Choroid plexus epithelial cell (primary cell): ENCODE data around the gene MYO3A.

Source experiments
- DNase-seq: peaks from one replicate; pipeline ENCODE4 v3.0.0-alpha.2; 2010; ENCODE audit warnings: low read depth
- H3K4me3 ChIP-seq: 2 replicates; pipeline ENCODE4 v1.5.1; 2011; ENCODE audit warnings: low read depth, mild to moderate bottlenecking, control low read depth, low read length, moderate library complexity
- TF ChIP-seq, protein P1 (sequence below): conservative IDR thresholded peaks from 2 replicates; pipeline ENCODE4 v1.5.1; 2011; ENCODE audit warnings: low read depth, mild to moderate bottlenecking, control low read depth, inconsistent platforms, low read length, moderate library complexity

The MYO3A gene

DNA sequence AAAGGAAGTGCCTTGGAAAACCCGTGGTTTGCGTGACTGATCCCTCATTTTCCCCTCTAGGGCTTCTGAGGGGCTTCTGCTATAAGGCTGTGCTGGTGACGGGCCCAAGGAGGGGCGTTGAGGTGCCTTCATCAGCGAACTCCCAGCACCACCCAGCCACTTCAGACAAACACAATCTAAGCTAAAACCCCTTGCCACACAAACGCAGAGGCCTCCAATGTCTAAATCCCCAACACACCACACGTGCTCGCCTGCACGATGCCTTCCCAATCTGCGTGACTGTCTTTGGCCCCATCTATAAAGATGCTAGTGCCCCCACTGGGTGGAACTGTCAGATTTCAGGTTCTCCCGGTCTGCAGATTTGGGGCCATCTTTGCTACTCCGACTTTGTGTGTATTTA is 278.5 kb downstream of the MYO3A start:
- TF ChIP-seq, protein P1, sequence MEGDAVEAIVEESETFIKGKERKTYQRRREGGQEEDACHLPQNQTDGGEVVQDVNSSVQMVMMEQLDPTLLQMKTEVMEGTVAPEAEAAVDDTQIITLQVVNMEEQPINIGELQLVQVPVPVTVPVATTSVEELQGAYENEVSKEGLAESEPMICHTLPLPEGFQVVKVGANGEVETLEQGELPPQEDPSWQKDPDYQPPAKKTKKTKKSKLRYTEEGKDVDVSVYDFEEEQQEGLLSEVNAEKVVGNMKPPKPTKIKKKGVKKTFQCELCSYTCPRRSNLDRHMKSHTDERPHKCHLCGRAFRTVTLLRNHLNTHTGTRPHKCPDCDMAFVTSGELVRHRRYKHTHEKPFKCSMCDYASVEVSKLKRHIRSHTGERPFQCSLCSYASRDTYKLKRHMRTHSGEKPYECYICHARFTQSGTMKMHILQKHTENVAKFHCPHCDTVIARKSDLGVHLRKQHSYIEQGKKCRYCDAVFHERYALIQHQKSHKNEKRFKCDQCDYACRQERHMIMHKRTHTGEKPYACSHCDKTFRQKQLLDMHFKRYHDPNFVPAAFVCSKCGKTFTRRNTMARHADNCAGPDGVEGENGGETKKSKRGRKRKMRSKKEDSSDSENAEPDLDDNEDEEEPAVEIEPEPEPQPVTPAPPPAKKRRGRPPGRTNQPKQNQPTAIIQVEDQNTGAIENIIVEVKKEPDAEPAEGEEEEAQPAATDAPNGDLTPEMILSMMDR: no peak
- H3K4me3 ChIP-seq: no peak overlapping the region
- DNase-seq: no peak

DNA sequence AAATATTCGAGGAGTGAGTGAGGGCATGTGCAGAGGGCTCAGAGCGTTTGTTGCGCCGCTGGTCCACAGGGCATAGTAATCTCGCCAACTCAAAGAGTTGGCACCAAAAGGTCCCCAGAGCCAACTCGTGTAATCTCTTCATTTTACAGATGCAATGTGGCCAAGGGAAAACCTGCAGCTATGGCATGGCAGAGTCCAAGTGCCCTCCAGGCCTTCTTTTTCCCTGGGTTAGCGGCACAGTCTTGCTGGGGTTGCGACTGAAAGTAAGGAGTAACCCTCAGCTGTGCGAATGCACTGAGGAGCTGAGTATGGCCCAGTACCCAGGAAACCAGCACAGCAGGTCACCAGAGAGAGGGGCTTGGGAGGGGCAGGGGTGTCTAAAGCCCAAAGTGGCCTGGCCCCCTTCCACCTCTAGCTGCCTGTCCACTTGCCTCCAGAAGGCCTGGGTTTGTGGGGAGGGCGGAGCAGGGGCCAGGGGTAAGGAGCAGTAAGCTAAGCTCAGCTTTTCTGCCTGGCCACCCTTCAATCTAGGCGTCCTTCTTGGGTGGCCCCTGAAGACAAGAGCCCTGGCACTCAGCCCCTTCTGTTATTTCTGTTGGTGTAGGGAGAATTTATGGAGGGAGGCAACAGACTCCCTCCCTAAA is 279.2 kb downstream of the MYO3A start:
- DNase-seq: no peak
- TF ChIP-seq, protein P1: no peak
- no peak overlapping the region for H3K4me3 ChIP-seq

DNA sequence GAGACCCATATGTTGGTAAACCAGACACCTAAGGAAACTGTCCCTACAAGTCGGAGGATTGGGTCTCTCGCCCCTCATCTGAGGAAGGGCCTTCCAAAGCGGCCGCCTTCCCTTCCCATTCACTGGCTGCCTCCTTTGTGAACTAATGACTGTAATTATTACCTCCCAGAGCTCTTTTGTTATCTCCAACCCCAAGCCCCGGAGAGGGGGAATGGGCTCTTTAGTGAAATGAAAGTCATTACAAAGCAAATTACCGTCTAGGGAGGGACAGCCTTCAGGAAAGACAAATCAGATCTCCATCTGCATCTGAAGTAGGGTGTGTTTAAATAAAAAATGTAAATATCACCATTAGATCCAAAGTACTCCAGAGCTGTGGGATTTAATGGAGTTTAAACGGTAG is 280.0 kb downstream of the MYO3A start:
- no peak overlapping the region for H3K4me3 ChIP-seq
- TF ChIP-seq, protein P1: no peak
- DNase-seq: no peak

DNA sequence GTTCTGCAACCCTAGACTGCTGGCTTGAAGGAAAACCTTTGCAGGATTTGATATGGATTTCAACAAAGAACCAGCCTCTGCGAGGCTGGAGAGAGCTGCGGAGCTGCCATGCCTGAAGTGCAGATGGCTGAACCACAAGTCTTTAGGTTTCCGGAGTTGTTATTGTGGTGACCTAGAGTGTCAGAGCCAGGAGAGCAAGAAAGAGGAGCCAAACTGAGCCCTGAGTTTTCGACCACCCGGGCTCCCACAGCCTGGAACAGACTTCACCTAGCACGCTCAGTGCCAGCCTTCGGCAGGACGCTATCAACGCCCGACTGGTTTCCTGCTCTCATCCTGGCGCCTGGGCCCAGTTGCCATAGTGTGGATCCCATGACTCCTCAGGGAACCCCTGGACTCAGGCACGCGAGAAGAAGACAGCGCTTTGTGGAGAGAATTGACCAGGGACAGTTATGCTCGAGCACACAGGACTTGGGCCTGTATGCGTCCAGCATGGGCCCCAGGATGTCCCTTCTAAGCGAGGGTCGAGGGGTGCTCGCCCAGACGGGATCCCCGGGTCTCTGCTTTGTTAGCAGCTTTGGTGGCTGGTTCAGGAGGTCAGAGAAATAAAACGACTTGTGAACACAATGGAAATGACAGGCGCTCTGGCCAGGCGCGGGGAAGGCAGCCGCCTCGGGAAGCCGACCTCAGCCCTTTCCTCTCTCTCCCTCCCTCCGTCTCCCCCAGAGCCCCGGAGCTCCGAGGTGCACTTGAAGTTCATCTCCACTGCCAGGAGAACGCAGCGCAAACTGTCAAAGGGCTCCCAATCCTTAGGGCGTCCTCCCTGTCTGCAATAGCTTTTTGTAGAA is 280.7 kb downstream of the MYO3A start:
- no peak for DNase-seq
- TF ChIP-seq, protein P1: no peak
- no peak overlapping the region for H3K4me3 ChIP-seq

DNA sequence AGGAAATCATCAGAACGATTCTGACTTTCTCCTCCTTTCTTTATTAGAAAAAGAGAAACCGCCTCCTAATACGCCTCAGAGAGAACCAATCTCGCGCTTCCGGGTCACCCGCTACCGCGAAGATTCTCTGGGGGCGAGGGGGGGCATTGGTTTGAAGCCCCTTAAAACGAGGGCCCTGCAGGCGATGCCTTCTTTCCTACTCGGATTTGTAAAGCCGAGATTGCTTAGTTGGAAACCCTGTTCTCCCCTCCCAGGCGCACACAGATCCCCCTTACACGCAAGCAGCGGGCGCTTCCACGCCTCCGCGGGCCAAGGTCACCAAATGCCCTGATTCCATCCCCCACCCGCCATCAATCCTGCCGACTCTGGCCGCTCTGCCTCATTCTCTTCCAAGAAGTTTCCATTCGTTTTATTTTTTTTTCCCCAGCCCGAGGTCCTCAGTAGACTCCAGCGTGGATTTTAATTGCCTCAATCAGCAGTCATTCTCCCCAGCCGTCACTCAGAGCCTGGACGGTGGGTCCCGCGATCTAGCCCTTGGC is 281.4 kb downstream of the MYO3A start:
- DNase-seq: no peak
- TF ChIP-seq, protein P1: no peak
- no peak overlapping the region for H3K4me3 ChIP-seq

DNA sequence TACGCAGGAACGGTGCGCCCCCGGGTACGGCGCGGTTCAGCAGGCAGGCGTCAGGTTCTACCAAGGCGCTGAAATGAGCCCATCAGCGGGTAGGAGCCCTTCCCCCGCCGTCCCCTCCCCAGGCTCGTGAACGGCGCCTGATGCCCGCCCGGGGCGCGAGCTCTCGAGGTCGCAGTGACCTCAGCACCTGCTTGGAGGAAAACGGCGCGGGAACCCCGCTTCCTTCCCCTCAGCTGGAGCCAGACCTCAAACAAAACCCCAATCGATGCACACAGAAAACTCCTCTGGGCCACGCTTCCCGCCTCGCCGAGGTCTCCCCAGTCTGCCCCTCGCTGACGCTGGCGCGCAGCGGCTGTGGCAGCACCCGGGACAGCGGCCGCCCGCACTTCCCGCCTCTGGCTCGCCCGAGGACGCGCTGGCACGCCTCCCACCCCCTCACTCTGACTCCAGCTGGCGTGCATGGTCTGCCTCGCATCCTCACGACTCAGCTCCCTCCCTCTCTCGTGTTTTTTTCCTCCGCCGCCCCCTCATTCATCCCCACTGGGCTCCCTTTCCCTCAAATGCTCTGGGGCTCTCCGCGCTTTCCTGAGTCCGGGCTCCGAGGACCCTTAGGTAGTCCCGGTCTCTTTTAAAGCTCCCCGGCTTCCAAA is 282.0 kb downstream of the MYO3A start:
- H3K4me3 ChIP-seq: no peak overlapping the region
- DNase-seq: no peak
- TF ChIP-seq, protein P1: no peak
